B cell (primary cell): ENCODE data around the gene HTRA2. TPM values are rescaled to one million over a fixed set of nuclear protein-coding genes. Genes with fewer than 3 reads are reported as not detected.

ENCODE experiments used
- ATAC-seq: fragments of 200-7000 bp; cut with Tn5 transposase; one replicate; pipeline ENCODE4 v1.10.0; 2021; ENCODE audit warnings: low read depth, mild to moderate bottlenecking, moderate number of reproducible peaks, moderate library complexity
- CTCF ChIA-PET: fragments of 350-600 bp; sonication (Branson Sonifier 250); formaldehyde crosslinking; loops from one replicate; lab custom pipeline; 2021; ENCODE audit warnings: antibody characterized with exemption, inconsistent platforms; lab: Charles Lee
- POLR2A ChIA-PET: fragments of 350-600 bp; sonication (Branson Sonifier 250); formaldehyde crosslinking; loops from one replicate; lab custom pipeline; 2021; ENCODE audit warnings: antibody characterized with exemption; lab: Charles Lee
- DNase-seq: peaks from one replicate; pipeline ENCODE4 v3.0.0; 2013
- H2AFZ ChIP-seq: 2 replicates; pipeline ENCODE4 v1.6.1; 2012; ENCODE audit warnings: mild to moderate bottlenecking, low read depth, low read length; ENCODE audit not compliant: insufficient read depth, poor library complexity, severe bottlenecking
- H3K27ac ChIP-seq, 2 donors: 1 replicate in 1 of 2; 2 replicates in 1 of 2; pipeline ENCODE4 v1.5.1; 2012 to 2013; ENCODE audit warnings: low read length in 2 of 2, mild to moderate bottlenecking in 2 of 2, moderate library complexity in 1 of 2
- H3K27me3 ChIP-seq, 4 experiments: fragments of 200-600 bp in 1 of 4; sonication (generic) in 1 of 4; replicated peaks in 1 of 4; 1 replicate in 2 of 4; 2 replicates in 2 of 4; pipeline versions ENCODE4 v1.6.1 to v1.7.0; 2013 to 2016; ENCODE audit warnings: low read length in 3 of 4, mild to moderate bottlenecking in 2 of 4, mixed read lengths in 1 of 4, moderate library complexity in 1 of 4; ENCODE audit not compliant: insufficient read depth in 4 of 4, control insufficient read depth in 3 of 4; ENCODE audit errors: control extremely low read depth in 1 of 4
- H3K36me3 ChIP-seq, 2 experiments: replicated peaks in 1 of 2; 1 replicate in 1 of 2; 2 replicates in 1 of 2; pipeline versions ENCODE4 v1.6.1 to v1.7.1; 2013; ENCODE audit warnings: low read length in 1 of 2; ENCODE audit not compliant: insufficient read depth in 2 of 2, control insufficient read depth in 1 of 2; ENCODE audit errors: control extremely low read depth in 1 of 2, extremely low read depth in 1 of 2
- H3K4me1 ChIP-seq, 2 donors: fragments of 200-600 bp in 1 of 2; sonication (generic) in 1 of 2; 1 replicate in 1 of 2; 2 replicates in 1 of 2; pipeline versions ENCODE4 v1.5.1 to v1.6.1; 2013 to 2017; ENCODE audit warnings: low read length in 2 of 2; ENCODE audit not compliant: control insufficient read depth in 2 of 2, insufficient read depth in 2 of 2
- H3K4me2 ChIP-seq: replicated peaks from 2 replicates; pipeline ENCODE3; 2012; ENCODE audit warnings: mild to moderate bottlenecking, low read depth, low read length; ENCODE audit not compliant: poor library complexity, severe bottlenecking
- H3K4me3 ChIP-seq, 5 experiments: fragments of 200-600 bp in 1 of 5; sonication (generic) in 1 of 5; 1 replicate in 3 of 5; 2 replicates in 2 of 5; pipeline versions ENCODE4 v1.5.1 to v1.7.0; 2011 to 2016; ENCODE audit warnings: low read length in 4 of 5, mild to moderate bottlenecking in 4 of 5, low read depth in 2 of 5, control low read depth in 1 of 5, moderate library complexity in 1 of 5; ENCODE audit not compliant: insufficient read depth in 1 of 5; ENCODE audit errors: control extremely low read depth in 1 of 5, extremely low read depth in 1 of 5
- H3K79me2 ChIP-seq: fragments of 200-600 bp; sonication (generic); one replicate; pipeline ENCODE4 v1.6.0; 2016; ENCODE audit warnings: low read length; ENCODE audit not compliant: control insufficient read depth, insufficient read depth
- H3K9ac ChIP-seq: fragments of 200-600 bp; sonication (generic); 2 replicates; pipeline ENCODE4 v1.6.1; 2017; ENCODE audit warnings: mild to moderate bottlenecking, low read length, moderate library complexity
- H3K9me3 ChIP-seq, 3 donors: one replicate each; pipeline versions ENCODE4 v1.6.1 to v1.7.1; 2013; ENCODE audit warnings: low read length in 2 of 3; ENCODE audit not compliant: control insufficient read depth in 2 of 3, insufficient read depth in 1 of 3; ENCODE audit errors: control extremely low read depth in 1 of 3
- H4K20me1 ChIP-seq: 2 replicates; pipeline ENCODE4 v1.6.0; 2012; ENCODE audit warnings: mild to moderate bottlenecking, low read length; ENCODE audit not compliant: insufficient read depth, control insufficient read depth, poor library complexity, severe bottlenecking
- H3K27ac Mint-ChIP-seq: one replicate; pipeline ENCODE4 v1.8.0; 2021; ENCODE audit warnings: mixed read lengths
- H3K27me3 Mint-ChIP-seq: one replicate; pipeline ENCODE4 v1.8.0; 2021; ENCODE audit warnings: mixed read lengths
- H3K4me1 Mint-ChIP-seq: one replicate; pipeline ENCODE4 v1.8.0; 2021; ENCODE audit warnings: mixed read lengths
- H3K4me3 Mint-ChIP-seq: one replicate; pipeline ENCODE4 v1.8.0; 2021; ENCODE audit warnings: mixed read lengths
- H3K9me3 Mint-ChIP-seq: one replicate; pipeline ENCODE4 v1.8.0; 2022; ENCODE audit warnings: mixed read lengths; ENCODE audit not compliant: insufficient read depth
- EZH2 ChIP-seq: IDR thresholded peaks from 2 replicates; pipeline ENCODE4 v1.6.1; 2012; ENCODE audit warnings: borderline replicate concordance, low read depth, mild to moderate bottlenecking, moderate library complexity, low read length; ENCODE audit not compliant: insufficient read depth, poor library complexity, severe bottlenecking
- WGBS: methylation state at CpG from one replicate; pipeline ENCODE4 v1.1.5; 2013; ENCODE audit warnings: missing lambda C conversion rate; ENCODE audit not compliant: insufficient coverage; 5-methylcytosine and 5-hydroxymethylcytosine counted together
- intact Hi-C: fragments of 100-400 bp; cut with micrococcal nuclease; formaldehyde crosslinking; loops from one replicate; pipeline ENCODE4 v1.10.0; 2022
- polyA plus RNA-seq: library from polyadenylated mRNA; depleted of rRNA; stranded (reverse); fragments of >200 nt; gene quantifications from 2 replicates; pipeline ENCODE4 v1.2.3, GENCODE V29; 2012
- total RNA-seq, 2 donors: library from RNA; stranded (reverse); fragments of 120-200 nt in 1 of 2; gene quantifications; 1 replicate in 1 of 2; 2 replicates in 1 of 2; pipeline versions ENCODE4 v1.2.3 to v1.2.4, GENCODE V29; 2013 to 2022
- TF ChIP-seq, protein P1 (sequence below): fragments of 200-600 bp; IDR thresholded peaks from one replicate; pipeline ENCODE4 v1.8.0; 2022; ENCODE audit warnings: antibody characterized with exemption, mild to moderate bottlenecking

Gene HTRA2
- total and polyA plus RNA-seq, 2 donors (not counting 1 experiment from before 2014, with no cell fraction given): 52.8 to 111 TPM

DNA sequence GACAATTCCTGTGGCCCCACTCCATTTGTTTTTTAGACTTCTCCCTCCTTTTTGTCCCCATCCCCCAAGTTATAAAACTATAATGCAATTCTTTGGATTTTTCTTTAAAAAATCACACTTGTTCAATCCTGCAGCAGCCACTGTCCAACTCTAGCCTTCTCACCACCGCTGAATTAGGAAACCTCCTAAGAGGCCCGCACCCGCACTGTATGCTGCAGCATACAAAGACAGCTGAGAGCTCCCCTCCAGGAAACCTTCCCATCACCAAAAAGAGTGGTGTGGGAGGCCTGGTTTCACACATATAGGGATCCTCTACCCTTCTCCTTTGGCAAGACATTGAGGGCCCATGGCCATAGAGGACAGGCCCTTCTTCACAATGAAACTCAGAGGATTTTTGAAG, 25.1 kb upstream of the HTRA2 start:
- ATAC-seq: no peak
- H3K27ac ChIP-seq: no peak overlapping the region
- H3K27ac Mint-ChIP-seq: peak overlapping the region; percentile 69

More for the DNA sequence above, 25.1 kb upstream of the HTRA2 start:
- Histone ChIP-seq H2AFZ (no peak overlapping the region), H4K20me1 (no peaks in the 10 kb centered on the region), H3K9me3 (peaks cover 0 to 19% (median 0%) of the 10 kb centered on the region in 3 donors), H3K9ac (no peak overlapping the region), H3K79me2 (peaks cover 8% of the 10 kb centered on the region), H3K4me1 (peaks cover 45 to 48% of the 10 kb centered on the region in 2 donors), H3K36me3 (peaks cover 0 to 10% of the 10 kb centered on the region in 2 experiments), H3K4me3 (no peak overlapping the region), H3K4me2 (no peak overlapping the region), H3K27me3 (peaks cover 0 to 63% (median 23%) of the 10 kb centered on the region in 4 experiments)
- H3K27me3 Mint-ChIP-seq: peaks cover 51% of the 10 kb centered on the region
- intact Hi-C loops: no loop called here
- H3K9me3 Mint-ChIP-seq: no peaks in the 10 kb centered on the region
- DNase-seq: no peak
- WGBS: 100% methylated on average over 2 of the region's 3 CpGs
- CTCF ChIA-PET: interaction anchor here (0.8 to 8.1 kb wide), 7 partner anchors 9 to 83 kb away, joined by 3 to 111 read pairs (median 5); partner anchors contain the start of genes AUP1, CCDC142 and TTC31
- H3K4me3 Mint-ChIP-seq: peak overlapping the region; percentile 86
- TF ChIP-seq EZH2: no peak
- TF ChIP-seq, protein P1, sequence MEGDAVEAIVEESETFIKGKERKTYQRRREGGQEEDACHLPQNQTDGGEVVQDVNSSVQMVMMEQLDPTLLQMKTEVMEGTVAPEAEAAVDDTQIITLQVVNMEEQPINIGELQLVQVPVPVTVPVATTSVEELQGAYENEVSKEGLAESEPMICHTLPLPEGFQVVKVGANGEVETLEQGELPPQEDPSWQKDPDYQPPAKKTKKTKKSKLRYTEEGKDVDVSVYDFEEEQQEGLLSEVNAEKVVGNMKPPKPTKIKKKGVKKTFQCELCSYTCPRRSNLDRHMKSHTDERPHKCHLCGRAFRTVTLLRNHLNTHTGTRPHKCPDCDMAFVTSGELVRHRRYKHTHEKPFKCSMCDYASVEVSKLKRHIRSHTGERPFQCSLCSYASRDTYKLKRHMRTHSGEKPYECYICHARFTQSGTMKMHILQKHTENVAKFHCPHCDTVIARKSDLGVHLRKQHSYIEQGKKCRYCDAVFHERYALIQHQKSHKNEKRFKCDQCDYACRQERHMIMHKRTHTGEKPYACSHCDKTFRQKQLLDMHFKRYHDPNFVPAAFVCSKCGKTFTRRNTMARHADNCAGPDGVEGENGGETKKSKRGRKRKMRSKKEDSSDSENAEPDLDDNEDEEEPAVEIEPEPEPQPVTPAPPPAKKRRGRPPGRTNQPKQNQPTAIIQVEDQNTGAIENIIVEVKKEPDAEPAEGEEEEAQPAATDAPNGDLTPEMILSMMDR: no peak
- POLR2A ChIA-PET: interaction anchor here (0.6 kb wide), 1 partner anchor 24 kb away, joined by 3 read pairs; no protein-coding TSS in a partner anchor
- peaks cover 70% of the 10 kb centered on the region for H3K4me1 Mint-ChIP-seq
